HEK293T (cell line): Measurements from ENCODE around the gene ALDOA.
"Not testable (repeated sequence)": the region's sequence is repeated elsewhere in the genome, so short reads cannot be mapped to it uniquely, and the experiment has no call there.

Experiments
- CTCF ChIA-PET: fragments of 350-600 bp; formaldehyde crosslinking; extraction: SDS; loops from one replicate; lab custom pipeline; 2021; ENCODE audit warnings: antibody characterized with exemption, inconsistent platforms; lab: Yijun Ruan, JAX
- POLR2A ChIA-PET: fragments of 350-600 bp; formaldehyde crosslinking; extraction: SDS; loops from one replicate; lab custom pipeline; 2020; ENCODE audit warnings: antibody characterized with exemption, inconsistent platforms; lab: Yijun Ruan, JAX
- DNase-seq: peaks from one replicate; pipeline ENCODE4 v3.0.0; 2012; ENCODE audit warnings: mixed read lengths; ENCODE audit errors: extremely low spot score
- ARNT ChIP-seq: fragments of 450-650 bp; IDR thresholded peaks from 2 replicates; pipeline ENCODE4 v1.6.1; 2017; ENCODE audit warnings: mild to moderate bottlenecking
- BHLHE40 ChIP-seq: fragments of 450-650 bp; IDR thresholded peaks from 2 replicates; pipeline ENCODE4 v1.6.1; 2016; ENCODE audit warnings: mild to moderate bottlenecking, moderate library complexity, borderline replicate concordance
- CTBP1 ChIP-seq: fragments of 450-650 bp; IDR thresholded peaks from 2 replicates; pipeline ENCODE4 v1.6.1; 2016; ENCODE audit warnings: borderline replicate concordance
- ELF4 ChIP-seq: fragments of 450-650 bp; IDR thresholded peaks from 2 replicates; pipeline ENCODE4 v1.6.1; 2017; ENCODE audit warnings: antibody characterized with exemption
- FOXA1 ChIP-seq: fragments of 450-650 bp; IDR thresholded peaks from 2 replicates; pipeline ENCODE4 v1.6.1; 2016; ENCODE audit warnings: mild to moderate bottlenecking
- FOXK2 ChIP-seq: fragments of 450-650 bp; IDR thresholded peaks from 2 replicates; pipeline ENCODE4 v1.6.1; 2016; ENCODE audit warnings: mild to moderate bottlenecking
- FOXM1 ChIP-seq: fragments of 450-650 bp; IDR thresholded peaks from 2 replicates; pipeline ENCODE4 v1.6.1; 2017; ENCODE audit warnings: mild to moderate bottlenecking, borderline replicate concordance
- HDGF ChIP-seq: fragments of 450-650 bp; IDR thresholded peaks from 2 replicates; pipeline ENCODE4 v1.6.1; 2017; ENCODE audit warnings: antibody characterized with exemption, borderline replicate concordance
- L3MBTL2 ChIP-seq: fragments of 450-650 bp; conservative IDR thresholded peaks from 2 replicates; pipeline ENCODE4 v1.6.1; 2016; ENCODE audit warnings: mild to moderate bottlenecking
- LEF1 ChIP-seq: fragments of 450-650 bp; IDR thresholded peaks from 2 replicates; pipeline ENCODE4 v1.6.1; 2017; ENCODE audit warnings: mild to moderate bottlenecking, borderline replicate concordance
- NFRKB ChIP-seq: fragments of 450-650 bp; IDR thresholded peaks from 2 replicates; pipeline ENCODE4 v1.6.1; 2016; ENCODE audit warnings: mild to moderate bottlenecking, moderate library complexity
- PKNOX1 ChIP-seq: fragments of 450-650 bp; IDR thresholded peaks from 2 replicates; pipeline ENCODE4 v1.6.1; 2016
- SP1 ChIP-seq: fragments of 450-650 bp; IDR thresholded peaks from 2 replicates; pipeline ENCODE4 v1.6.1; 2017
- SUZ12 ChIP-seq: fragments of 450-650 bp; IDR thresholded peaks from 2 replicates; pipeline ENCODE4 v1.6.1; 2016; ENCODE audit warnings: mild to moderate bottlenecking
- TARDBP ChIP-seq: fragments of 450-650 bp; IDR thresholded peaks from 2 replicates; pipeline ENCODE4 v1.6.1; 2016
- ZNF384 ChIP-seq: fragments of 450-650 bp; IDR thresholded peaks from 2 replicates; pipeline ENCODE4 v1.6.1; 2016

The ALDOA gene

GRCh38 chr16:30065102-30065942, at the start of gene ALDOA:
Gene ALDOA, plus strand, starts transcription at chr16:30065760. Its CDS starts 1,138 bp downstream, at chr16:30066898.
- POLR2A ChIA-PET: interaction anchor here (0.6 to 7.3 kb wide), 39 partner anchors 10 to 888 kb away, joined by 3 to 155 read pairs (median 4); partner anchors contain the start of genes CORO1A, DCTPP1, MVP and PHKG2
- TF ChIP-seq SP1 (no peak), FOXA1 (no peak), PKNOX1 (no peak), ELF4 (peak; percentile 71), CTBP1 (peak; percentile 76), FOXK2 (no peak), NFRKB (no peak), HDGF (peak; percentile 90; the same call in 1 of the 2 replicates), SUZ12 (no peak), L3MBTL2 (peak; percentile 97), ZNF384 (no peak), ARNT (peak; percentile 98), LEF1 (peak; percentile 41; the same call in 1 of the 2 replicates), TARDBP (no peak)

GRCh38 chr16:30016555-30017276, 48.8 kb upstream of the ALDOA start:
- POLR2A ChIA-PET: interaction anchor here (0.6 kb wide), 1 partner anchor 176 kb away, joined by 3 read pairs; no protein-coding TSS in a partner anchor
- CTCF ChIA-PET: interaction anchor here (1.9 kb wide), 1 partner anchor 15 kb away, joined by 7 read pairs; no protein-coding TSS in a partner anchor

More at GRCh38 chr16:30065102-30065942, at the start of gene ALDOA:
- CTCF ChIA-PET: interaction anchor here (2.7 to 3.3 kb wide), 3 partner anchors 10 to 47 kb away, joined by 13 to 25 read pairs (median 20); partner anchors contain the start of gene TBX6
- peak; percentile 98 for DNase-seq

GRCh38 chr16:30017277-30017656, 48.3 kb upstream of the ALDOA start:
- TF ChIP-seq FOXA1 (no peak), SP1 (no peak), L3MBTL2 (no peak), NFRKB (no peak), FOXK2 (no peak), CTBP1 (no peak), SUZ12 (no peak), BHLHE40 (no peak), LEF1 (no peak), ZNF384 (no peak), PKNOX1 (no peak), HDGF (no peak), TARDBP (no peak), FOXM1 (no peak), ELF4 (no peak), ARNT (no peak)
- DNase-seq: no peak
- CTCF ChIA-PET: interaction anchor here (1.9 kb wide), 1 partner anchor 15 kb away, joined by 7 read pairs; no protein-coding TSS in a partner anchor
- POLR2A ChIA-PET: interaction anchor here (0.6 kb wide), 1 partner anchor 177 kb away, joined by 3 read pairs; no protein-coding TSS in a partner anchor

More at GRCh38 chr16:30016555-30017276, 48.8 kb upstream of the ALDOA start:
- no peak for TF ChIP-seq TARDBP
- TF ChIP-seq SP1: no peak
- no peak for TF ChIP-seq FOXA1
- no peak for TF ChIP-seq ELF4
- no peak for TF ChIP-seq PKNOX1
- no peak for DNase-seq

GRCh38 chr16:30017937-30018336, 47.6 kb upstream of the ALDOA start:
- not testable (repeated sequence) for DNase-seq
- ChIA-PET CTCF (interaction anchor here (0.7 to 1.9 kb wide), 2 partner anchors 14 to 33 kb away, joined by 3 to 7 read pairs; no protein-coding TSS in a partner anchor), POLR2A (interaction anchor here (1.0 to 2.5 kb wide), 4 partner anchors 9 to 966 kb away, joined by 3 to 10 read pairs (median 4); partner anchors contain the start of gene MAZ)

- no peak for TF ChIP-seq ARNT
- no peak for DNase-seq
- POLR2A ChIA-PET: interaction anchor here (0.9 to 2.5 kb wide), 9 partner anchors 10 to 965 kb away, joined by 3 to 10 read pairs (median 3); partner anchors contain the start of genes HIRIP3, INO80E, KCTD13 and KIF22
- CTCF ChIA-PET: interaction anchor here (1.0 to 1.4 kb wide), 2 partner anchors 13 to 171 kb away, joined by 3 to 6 read pairs; no protein-coding TSS in a partner anchor
Observed at GRCh38 chr16:30018731-30019158, 46.8 kb upstream of the ALDOA start.
